Testis (tissue), 2 donors: ENCODE measurements around the gene DISP2.

Source experiments
- POLR2A ChIP-seq: fragments of 450-650 bp; IDR thresholded peaks from one replicate; pipeline ENCODE4 v1.6.1; 2017; ENCODE audit warnings: antibody characterized with exemption, mild to moderate bottlenecking, moderate library complexity
- TF ChIP-seq, protein P1 (sequence below), 3 experiments: fragments of 450-650 bp in 2 of 3; fragments of 200-600 bp in 1 of 3; sonication (generic) in 1 of 3; IDR thresholded peaks; one replicate each; pipeline ENCODE4 v1.5.1; 2016 to 2019; ENCODE audit warnings: antibody characterized with exemption in 3 of 3, mild to moderate bottlenecking in 2 of 3, moderate library complexity in 1 of 3

DNA sequence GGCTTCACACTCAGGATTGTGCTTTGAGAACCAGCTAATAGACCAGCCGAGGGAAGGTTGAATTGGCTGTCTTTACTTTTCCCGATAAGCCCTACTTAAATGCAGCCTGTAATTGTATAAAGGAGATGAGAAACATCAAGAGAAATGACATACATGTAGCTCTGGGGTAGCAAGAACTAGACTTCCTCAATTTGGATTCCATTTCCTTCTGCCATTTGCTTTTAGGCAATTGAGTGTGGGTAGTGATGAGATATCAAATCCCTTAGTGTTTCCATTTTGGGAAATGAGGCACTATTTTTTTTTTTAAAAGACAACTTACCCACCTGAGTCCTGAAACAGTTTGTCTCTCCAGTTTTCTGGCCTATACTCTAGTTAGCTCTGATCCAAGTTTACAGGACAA, 32.3 kb upstream of the DISP2 start:
- TF ChIP-seq, protein P1, sequence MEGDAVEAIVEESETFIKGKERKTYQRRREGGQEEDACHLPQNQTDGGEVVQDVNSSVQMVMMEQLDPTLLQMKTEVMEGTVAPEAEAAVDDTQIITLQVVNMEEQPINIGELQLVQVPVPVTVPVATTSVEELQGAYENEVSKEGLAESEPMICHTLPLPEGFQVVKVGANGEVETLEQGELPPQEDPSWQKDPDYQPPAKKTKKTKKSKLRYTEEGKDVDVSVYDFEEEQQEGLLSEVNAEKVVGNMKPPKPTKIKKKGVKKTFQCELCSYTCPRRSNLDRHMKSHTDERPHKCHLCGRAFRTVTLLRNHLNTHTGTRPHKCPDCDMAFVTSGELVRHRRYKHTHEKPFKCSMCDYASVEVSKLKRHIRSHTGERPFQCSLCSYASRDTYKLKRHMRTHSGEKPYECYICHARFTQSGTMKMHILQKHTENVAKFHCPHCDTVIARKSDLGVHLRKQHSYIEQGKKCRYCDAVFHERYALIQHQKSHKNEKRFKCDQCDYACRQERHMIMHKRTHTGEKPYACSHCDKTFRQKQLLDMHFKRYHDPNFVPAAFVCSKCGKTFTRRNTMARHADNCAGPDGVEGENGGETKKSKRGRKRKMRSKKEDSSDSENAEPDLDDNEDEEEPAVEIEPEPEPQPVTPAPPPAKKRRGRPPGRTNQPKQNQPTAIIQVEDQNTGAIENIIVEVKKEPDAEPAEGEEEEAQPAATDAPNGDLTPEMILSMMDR (IDR thresholded peaks at IDR 0.05) = no peak
- no peak for TF ChIP-seq POLR2A
